Erythroblast (primary cell): ENCODE results near the gene RAB27B.

Experiments
- DNase-seq, 2 experiments: peaks; one replicate each; lab custom pipeline; 2025; lab: John Stamatoyannopoulos, UW
- GATA1 ChIP-seq: IDR thresholded peaks from 2 replicates; pipeline ENCODE4 v1.6.1; 2011; ENCODE audit warnings: low read depth, mild to moderate bottlenecking, control low read depth, low read length, moderate library complexity
- POLR2A ChIP-seq: IDR thresholded peaks from 2 replicates; pipeline ENCODE4 v1.6.1; 2011; ENCODE audit warnings: mild to moderate bottlenecking, low read length

Gene RAB27B

GRCh38 chr18:54828986-54829385, 709 bp downstream of the RAB27B start:
- TF ChIP-seq GATA1 (no peak), POLR2A (no peak)
- DNase-seq: peak; percentile 43 to 47

- no peak for TF ChIP-seq GATA1
- no peak for TF ChIP-seq POLR2A
- no peak for DNase-seq
Measured at GRCh38 chr18:54829856-54830255, 1.6 kb downstream of the RAB27B start.

DNA sequence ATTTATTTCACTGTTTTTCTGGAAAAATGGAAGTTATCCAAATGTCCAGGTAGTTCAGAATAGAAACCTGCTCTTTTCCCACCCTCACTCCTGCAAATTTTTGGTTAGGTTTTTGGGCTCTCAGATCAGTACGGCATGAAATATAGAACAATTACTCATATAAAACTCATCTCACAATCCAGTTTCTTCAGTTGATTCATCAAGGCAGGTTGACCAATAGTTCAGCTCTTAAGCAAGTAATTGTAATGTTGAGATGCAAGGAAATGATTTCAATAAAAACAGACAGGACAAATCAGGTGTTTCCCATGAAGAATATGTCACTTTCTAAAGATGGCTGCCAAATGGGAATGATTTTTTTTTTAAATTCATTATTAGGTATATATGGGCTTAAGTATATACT, 2.0 kb downstream of the RAB27B start:
- no peak for DNase-seq
- TF ChIP-seq GATA1: no peak
- TF ChIP-seq POLR2A: no peak

DNA sequence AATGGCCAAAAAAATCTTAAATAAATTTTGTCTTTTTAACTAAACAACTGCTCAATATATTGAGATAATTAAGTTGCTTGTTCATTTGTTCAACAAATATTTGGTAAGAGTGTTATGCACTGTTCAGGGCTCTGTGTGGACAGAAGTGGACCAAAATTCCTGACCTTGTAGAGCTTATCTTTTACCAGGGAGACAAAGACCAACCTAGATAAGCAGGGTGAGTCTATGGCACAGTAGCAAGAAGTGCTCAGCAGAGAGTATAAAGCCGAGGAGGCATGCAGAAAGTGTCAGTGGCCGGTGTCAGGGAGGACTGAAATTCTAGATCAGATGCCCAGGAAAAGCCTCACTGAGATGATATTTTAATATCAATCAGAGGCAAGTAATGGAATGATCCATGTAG, 2.6 kb downstream of the RAB27B start:
- TF ChIP-seq GATA1 (no peak), POLR2A (no peak)
- DNase-seq: peak; percentile 21 to 69

DNA sequence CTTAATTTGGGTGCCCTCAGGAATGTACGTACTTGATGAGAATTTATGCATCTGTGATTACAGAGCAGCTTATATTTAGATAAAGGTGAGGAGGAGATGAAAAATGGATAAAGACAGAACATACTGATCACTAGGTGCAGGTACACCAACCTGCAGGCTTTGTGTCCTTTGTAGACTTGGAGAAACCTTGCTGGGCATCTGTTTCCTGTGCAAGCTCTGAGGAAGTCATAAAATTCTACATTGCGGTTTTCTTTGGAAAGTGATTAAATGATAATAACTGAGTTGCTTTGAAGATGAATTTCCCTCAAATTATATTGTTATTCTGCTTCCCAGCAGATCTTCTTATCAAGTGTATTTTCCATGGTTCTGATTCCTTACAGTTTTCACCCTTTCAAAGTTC, 7.7 kb downstream of the RAB27B start:
- no peak for TF ChIP-seq GATA1
- no peak for TF ChIP-seq POLR2A
- DNase-seq: peak in 1 of 2 experiments; percentile 33

- peak in 1 of 2 experiments; percentile 40 for DNase-seq
- no peak for TF ChIP-seq GATA1
Measured at GRCh38 chr18:54843314-54843713, 15.0 kb downstream of the RAB27B start.

DNA sequence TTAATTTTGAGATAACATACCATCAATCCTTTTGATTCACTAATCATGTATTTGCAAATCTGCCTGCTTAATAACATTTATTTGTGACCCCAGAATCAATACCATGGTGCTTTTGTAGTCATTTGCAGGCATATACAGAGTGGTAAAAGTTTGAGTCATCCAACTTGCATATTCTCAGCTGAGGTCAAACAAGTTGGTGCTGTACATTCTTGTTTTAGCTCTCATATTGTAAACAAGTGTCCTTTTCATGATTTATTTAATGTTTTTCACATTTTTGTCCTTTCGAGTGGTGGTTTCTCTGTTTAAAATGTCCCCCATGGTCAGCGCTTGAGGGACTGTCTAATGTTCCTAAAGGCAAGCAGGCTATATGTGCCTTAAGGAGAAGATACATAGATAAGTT, 17.5 kb downstream of the RAB27B start:
- TF ChIP-seq GATA1 (no peak), POLR2A (no peak)
- no peak for DNase-seq

- no peak for TF ChIP-seq POLR2A
- TF ChIP-seq GATA1: no peak
- DNase-seq: no peak
Measured at GRCh38 chr18:54848121-54848520, 19.8 kb downstream of the RAB27B start.

DNA sequence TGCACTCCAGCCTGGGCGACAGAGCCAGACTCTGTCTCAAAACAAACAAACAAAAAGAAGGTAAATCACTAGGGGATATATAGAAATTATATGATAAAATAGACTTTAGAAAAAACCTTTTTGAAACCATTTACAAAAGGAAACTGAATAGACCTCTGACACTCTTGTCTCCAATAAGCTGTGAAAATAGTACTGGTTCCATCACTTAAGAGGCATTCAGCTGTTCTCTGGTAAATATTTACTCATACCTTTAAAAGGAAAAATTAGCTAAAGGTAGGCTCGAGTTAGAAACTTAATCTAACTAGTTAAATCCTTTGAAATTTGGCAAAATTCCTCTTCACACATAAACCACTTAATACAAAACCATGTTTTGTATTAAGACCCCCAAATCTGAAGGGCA, 21.4 kb downstream of the RAB27B start:
- TF ChIP-seq GATA1: no peak
- TF ChIP-seq POLR2A: no peak
- no peak for DNase-seq

DNA sequence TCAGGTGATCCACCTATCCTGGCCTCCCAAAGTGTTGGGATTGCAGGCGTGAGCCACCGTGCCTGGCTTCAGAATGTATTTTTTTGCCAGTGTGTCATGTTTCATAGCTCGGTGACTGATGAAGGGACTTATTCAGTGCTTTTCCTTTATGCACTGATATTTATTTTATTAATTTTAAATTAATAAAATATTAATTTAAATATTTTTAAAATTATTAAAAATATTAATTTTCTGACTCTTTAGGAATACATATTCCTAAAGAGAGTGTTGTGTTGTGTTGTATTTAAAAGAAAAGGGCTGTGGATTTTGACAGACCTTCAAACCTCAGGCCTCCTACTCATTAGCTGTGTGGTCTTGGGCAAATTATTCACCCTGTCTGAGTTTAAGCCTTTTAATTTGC, 22.3 kb downstream of the RAB27B start:
- no peak for TF ChIP-seq GATA1
- no peak for TF ChIP-seq POLR2A
- DNase-seq: no peak

DNA sequence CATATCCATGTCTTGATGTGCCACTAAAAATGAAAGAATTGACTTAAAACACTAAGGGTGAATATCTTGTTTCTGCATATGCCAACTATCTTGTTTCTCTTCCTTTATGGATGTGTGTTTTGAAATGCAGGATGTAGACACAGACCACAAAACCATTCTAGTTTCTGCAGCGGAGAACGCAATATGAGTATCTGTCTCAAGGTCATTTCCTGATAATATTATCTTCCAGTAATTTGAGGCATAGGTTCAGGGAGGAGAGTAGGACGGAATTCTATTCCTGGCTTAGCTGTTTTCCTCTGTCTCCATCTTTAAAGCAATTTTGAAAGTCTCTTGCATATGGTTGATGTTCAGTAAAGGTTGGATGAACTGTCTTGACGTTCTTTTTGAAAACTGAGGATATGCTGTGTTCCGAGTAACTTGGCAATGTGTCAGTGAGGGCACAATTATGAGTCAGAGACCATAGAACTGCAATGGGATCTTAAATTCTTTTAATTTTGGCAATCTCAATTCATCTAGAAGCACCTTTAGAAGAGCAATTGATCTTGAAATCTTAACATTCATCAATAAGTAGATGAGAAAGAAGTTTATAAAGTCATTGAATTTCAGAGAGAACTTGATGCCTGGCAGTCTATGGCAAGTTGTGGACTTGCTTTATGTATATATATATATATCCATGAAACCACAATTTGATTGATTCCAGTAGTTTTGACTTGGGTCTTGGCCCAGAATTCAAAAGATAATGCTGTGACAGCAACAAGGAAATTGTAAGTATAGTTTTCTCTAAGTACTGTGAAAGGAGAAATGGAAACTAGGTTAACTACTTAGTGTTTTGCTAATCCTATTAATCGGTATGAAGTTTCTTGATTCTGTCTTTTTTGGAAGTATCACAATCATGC, 24.8 kb downstream of the RAB27B start:
- TF ChIP-seq GATA1 (no peak), POLR2A (no peak)
- DNase-seq: peak; percentile 27 to 38

GRCh38 chr18:54855050-54855449, 26.8 kb downstream of the RAB27B start:
- DNase-seq: peak in 1 of 2 experiments; percentile 30

GRCh38 chr18:54856105-54856646, 27.9 kb downstream of the RAB27B start:
- TF ChIP-seq POLR2A (no peak), GATA1 (no peak)
- DNase-seq: peak; percentile 17 to 24

DNA sequence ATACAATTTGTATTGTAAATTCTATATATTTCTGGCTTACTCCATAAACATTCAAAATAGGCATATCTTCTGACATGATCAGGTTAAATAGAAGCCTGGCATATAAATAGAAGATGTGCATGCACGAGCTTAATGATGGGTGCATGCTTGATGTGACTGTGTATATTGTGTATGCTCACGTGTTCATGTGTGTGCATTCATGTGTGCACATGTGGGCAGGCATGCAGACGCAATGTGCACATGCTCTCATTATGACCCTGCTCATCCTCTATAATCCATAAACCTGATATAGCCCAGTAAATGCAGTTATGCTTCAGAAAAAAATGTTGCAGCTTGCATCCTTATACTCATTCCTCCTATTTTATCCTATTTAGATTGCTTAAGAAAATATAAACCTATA, 29.2 kb downstream of the RAB27B start:
- no peak for DNase-seq
- TF ChIP-seq GATA1: no peak
- no peak for TF ChIP-seq POLR2A
